ENCODE results near the gene MERTK. TPM values are rescaled to one million over a fixed set of nuclear protein-coding genes. Genes with fewer than 3 reads are reported as not detected.

MERTK gene
- total and polyA plus RNA-seq, 2 donors (not counting 1 experiment from before 2014, with no cell fraction given), result 0.04 to 0.34 TPM

Small RNA genes within 50 kb of the gene (small RNA-seq; reads per million reads assigned to genes)
- not detected for gene RN7SL297P (ENCODE audit: insufficient read length, low read depth, low replicate concordance)

Other genes starting within 250 kb of the MERTK start
- gene ANAPC1, start 14.4 kb upstream of the MERTK start, total RNA-seq, result 59.4 and 69.3 TPM in 2 replicates
- 16.4 and 17.8 TPM in 2 replicates for gene ANAPC1, start 14.4 kb upstream of the MERTK start, polyA plus RNA-seq
- gene TMEM87B, start 156.7 kb downstream of the MERTK start, total RNA-seq, result 21.0 and 21.1 TPM in 2 replicates
- gene TMEM87B, start 156.7 kb downstream of the MERTK start, polyA plus RNA-seq, result 9.4 and 16.3 TPM in 2 replicates
- 1.1 and 1.2 TPM in 2 replicates for gene FBLN7, start 239.8 kb downstream of the MERTK start, total RNA-seq
- 0.13 and 0.46 TPM in 2 replicates for gene FBLN7, start 239.8 kb downstream of the MERTK start, polyA plus RNA-seq